H9 (cell line): ENCODE measurements around the gene AMZ2. TPM values are rescaled to one million over a fixed set of nuclear protein-coding genes. Genes with fewer than 3 reads are reported as not detected.
"Not testable (repeated sequence)": the region's sequence is repeated elsewhere in the genome, so short reads cannot be mapped to it uniquely, and the experiment has no call there.

Source experiments
- DNase-seq: peaks from one replicate; pipeline ENCODE4 v3.0.0-alpha.2; 2017
- H2AFZ ChIP-seq: one replicate; pipeline ENCODE4 v1.6.1; 2013; ENCODE audit warnings: mild to moderate bottlenecking, low read length, control low read depth, moderate library complexity
- H2AK5ac ChIP-seq: 2 replicates; pipeline ENCODE4 v1.6.1; 2013; ENCODE audit warnings: low read length, control low read depth, mixed read lengths; ENCODE audit not compliant: insufficient read length
- H2BK120ac ChIP-seq: one replicate; pipeline ENCODE4 v1.6.1; 2013; ENCODE audit warnings: low read depth, mild to moderate bottlenecking, low read length, control low read depth, inconsistent platforms; ENCODE audit not compliant: poor library complexity, severe bottlenecking
- H2BK12ac ChIP-seq: 2 replicates; pipeline ENCODE4 v1.6.1; 2013; ENCODE audit warnings: low read length, control low read depth, mixed read lengths, low read depth; ENCODE audit not compliant: insufficient read length
- H2BK15ac ChIP-seq: 2 replicates; pipeline ENCODE4 v1.6.1; 2013; ENCODE audit warnings: low read depth, low read length, control low read depth
- H2BK20ac ChIP-seq: one replicate; pipeline ENCODE4 v1.6.1; 2013; ENCODE audit warnings: low read depth, mild to moderate bottlenecking, low read length, control low read depth, inconsistent platforms; ENCODE audit not compliant: poor library complexity, severe bottlenecking
- H2BK5ac ChIP-seq: 2 replicates; pipeline ENCODE4 v1.6.1; 2013; ENCODE audit warnings: low read length, control low read depth, mixed read lengths; ENCODE audit not compliant: insufficient read length
- H3K14ac ChIP-seq: 2 replicates; pipeline ENCODE4 v1.6.1; 2013; ENCODE audit warnings: low read length, control low read depth; ENCODE audit not compliant: insufficient read depth
- H3K18ac ChIP-seq: 2 replicates; pipeline ENCODE4 v1.6.1; 2013; ENCODE audit warnings: low read depth, mild to moderate bottlenecking, mixed read lengths, low read length, control low read depth; ENCODE audit not compliant: insufficient read length
- H3K23ac ChIP-seq: 2 replicates; pipeline ENCODE4 v1.6.1; 2013; ENCODE audit warnings: low read length, control low read depth, mixed read lengths, low read depth; ENCODE audit not compliant: insufficient read length
- H3K23me2 ChIP-seq: 2 replicates; pipeline ENCODE4 v1.6.1; 2013; ENCODE audit warnings: low read depth, mild to moderate bottlenecking, mixed read lengths, low read length, control low read depth; ENCODE audit not compliant: insufficient read length, poor library complexity, severe bottlenecking
- H3K27ac ChIP-seq: 2 replicates; pipeline ENCODE4 v1.5.1; 2013; ENCODE audit warnings: low read length, control low read depth, mixed read lengths, low read depth; ENCODE audit not compliant: insufficient read length
- H3K27me3 ChIP-seq: 2 replicates; pipeline ENCODE4 v1.6.1; 2013; ENCODE audit warnings: low read length, control low read depth, inconsistent platforms; ENCODE audit not compliant: insufficient read depth
- H3K4ac ChIP-seq: 2 replicates; pipeline ENCODE4 v1.6.1; 2013; ENCODE audit warnings: low read depth, mild to moderate bottlenecking, control low read depth, inconsistent platforms, low read length, moderate library complexity
- H3K4me1 ChIP-seq: 2 replicates; pipeline ENCODE4 v1.6.1; 2013; ENCODE audit warnings: low read length, control low read depth, inconsistent platforms; ENCODE audit not compliant: insufficient read depth
- H3K4me2 ChIP-seq: 2 replicates; pipeline ENCODE4 v1.6.1; 2013; ENCODE audit warnings: low read length, control low read depth, mixed read lengths; ENCODE audit not compliant: insufficient read length, insufficient read depth
- H3K56ac ChIP-seq: 2 replicates; pipeline ENCODE4 v1.6.1; 2013; ENCODE audit warnings: low read depth, mild to moderate bottlenecking, mixed read lengths, low read length, control low read depth; ENCODE audit not compliant: insufficient read length
- H3K79me1 ChIP-seq: 2 replicates; pipeline ENCODE4 v1.6.1; 2013; ENCODE audit warnings: low read depth, mild to moderate bottlenecking, moderate library complexity, low read length, control low read depth, inconsistent platforms; ENCODE audit not compliant: insufficient read depth, poor library complexity, severe bottlenecking
- H3K79me2 ChIP-seq: 2 replicates; pipeline ENCODE4 v1.6.1; 2013; ENCODE audit warnings: low read length, control low read depth, inconsistent platforms; ENCODE audit not compliant: insufficient read depth
- H3K9ac ChIP-seq: 2 replicates; pipeline ENCODE4 v1.6.1; 2013; ENCODE audit warnings: low read length, control low read depth, mixed read lengths; ENCODE audit not compliant: insufficient read length; ENCODE audit errors: extremely low read depth
- H3K9me3 ChIP-seq: one replicate; pipeline ENCODE4 v1.6.1; 2013; ENCODE audit warnings: low read depth, low read length, inconsistent platforms; ENCODE audit not compliant: control insufficient read depth
- H3T11ph ChIP-seq: one replicate; pipeline ENCODE4 v1.6.1; 2013; ENCODE audit warnings: mild to moderate bottlenecking, low read length, control low read depth, inconsistent platforms
- H4K20me1 ChIP-seq: one replicate; pipeline ENCODE4 v1.6.1; 2013; ENCODE audit not compliant: control insufficient read depth, insufficient read length, insufficient read depth
- H4K5ac ChIP-seq: 2 replicates; pipeline ENCODE4 v1.6.1; 2013; ENCODE audit warnings: low read depth, mild to moderate bottlenecking, mixed read lengths, low read length, control low read depth; ENCODE audit not compliant: insufficient read length
- H4K8ac ChIP-seq: replicated peaks from 2 replicates; pipeline ENCODE4 v1.6.1; 2013; ENCODE audit warnings: low read length, control low read depth, mixed read lengths, low read depth; ENCODE audit not compliant: insufficient read length
- H4K91ac ChIP-seq: 2 replicates; pipeline ENCODE4 v1.6.1; 2013; ENCODE audit warnings: low read depth, mild to moderate bottlenecking, moderate library complexity, mixed read lengths, low read length, control low read depth; ENCODE audit not compliant: insufficient read length
- H3K27ac Mint-ChIP-seq, 3 experiments: 2 replicates in 2 of 3; 3 replicates in 1 of 3; pipeline ENCODE4 v1.8.0; 2020 to 2021; ENCODE audit warnings: mixed read lengths in 3 of 3, mild to moderate bottlenecking in 1 of 3, moderate library complexity in 1 of 3
- H3K27me3 Mint-ChIP-seq: 2 replicates; pipeline ENCODE4 v1.8.0; 2021; ENCODE audit warnings: low read depth, mild to moderate bottlenecking, moderate library complexity, mixed read lengths
- H3K36me3 Mint-ChIP-seq, 3 experiments: 2 replicates in 2 of 3; 3 replicates in 1 of 3; pipeline ENCODE4 v1.8.0; 2020 to 2021; ENCODE audit warnings: low read depth in 3 of 3, mixed read lengths in 3 of 3; ENCODE audit not compliant: insufficient read depth in 1 of 3
- H3K4me1 Mint-ChIP-seq, 2 experiments: 2 replicates each; pipeline ENCODE4 v1.8.0; 2020; ENCODE audit warnings: mixed read lengths in 2 of 2
- H3K4me3 Mint-ChIP-seq, 2 experiments: 2 replicates in 1 of 2; 3 replicates in 1 of 2; pipeline ENCODE4 v1.8.0; 2020 to 2021; ENCODE audit warnings: mild to moderate bottlenecking in 2 of 2, mixed read lengths in 2 of 2, moderate library complexity in 1 of 2
- H3K9me3 Mint-ChIP-seq, 2 experiments: 2 replicates in 1 of 2; 3 replicates in 1 of 2; pipeline ENCODE4 v1.8.0; 2020; ENCODE audit warnings: mild to moderate bottlenecking in 2 of 2, mixed read lengths in 2 of 2, moderate library complexity in 1 of 2
- WGBS: extraction: QIAGEN DNeasy Blood & Tissue Kit; methylation state at CpG from one replicate; pipeline ENCODE4 v1.1.7; 2013; ENCODE audit warnings: missing lambda C conversion rate, low lambda C conversion rate, mixed read lengths; ENCODE audit not compliant: insufficient read length; ENCODE audit errors: extremely low coverage; 5-methylcytosine and 5-hydroxymethylcytosine counted together
- total RNA-seq: library from RNA; stranded (reverse); gene quantifications from 2 replicates; pipeline ENCODE4 v1.2.1, GENCODE V29; 2021

Gene AMZ2
- total RNA-seq, 1 experiment from 2014 or later = 82.6 TPM

DNA sequence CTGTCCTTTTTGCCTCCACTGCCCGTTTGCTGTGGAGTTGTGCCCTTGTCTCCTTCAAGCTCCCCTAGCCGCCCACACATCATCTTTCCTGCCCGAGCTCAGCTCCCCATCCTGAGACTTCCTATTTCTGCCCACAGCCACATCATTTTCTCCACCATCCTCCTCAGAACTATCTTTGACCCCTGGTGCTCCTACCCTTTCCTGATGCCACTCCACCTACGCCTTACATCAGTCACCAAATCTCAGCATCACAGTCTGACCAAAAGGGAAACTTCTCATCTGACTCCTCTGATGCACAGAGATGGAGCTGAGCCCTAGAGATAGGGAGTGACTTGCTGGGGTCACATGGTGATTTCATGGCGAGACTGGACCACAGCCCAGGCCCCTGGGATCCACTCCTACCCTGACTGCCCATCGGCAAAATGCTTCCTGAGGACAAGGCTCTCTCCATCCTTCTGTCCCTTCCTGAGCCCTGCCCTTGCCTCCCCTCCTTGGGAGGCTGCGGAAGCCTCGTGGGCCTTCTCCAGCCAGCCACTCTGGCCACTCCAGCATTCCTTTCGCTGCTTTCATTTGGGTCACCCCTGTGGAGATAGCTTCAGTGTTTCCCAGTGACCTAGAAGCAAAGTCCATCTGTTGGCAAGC is 19.7 kb upstream of the AMZ2 start:
- H3K9ac ChIP-seq, H3K14ac ChIP-seq, H3K36me3 Mint-ChIP-seq, H2BK5ac ChIP-seq, H2BK12ac ChIP-seq, H3K27me3 ChIP-seq, H3K18ac ChIP-seq, H3K56ac ChIP-seq, H2BK15ac ChIP-seq, H3K4me1 ChIP-seq, H3T11ph ChIP-seq, H4K91ac ChIP-seq, H2AK5ac ChIP-seq, H3K27ac ChIP-seq, H3K4ac ChIP-seq, H3K79me2 ChIP-seq, H4K8ac ChIP-seq, H2BK20ac ChIP-seq, H3K4me3 Mint-ChIP-seq, H4K5ac ChIP-seq, H3K4me1 Mint-ChIP-seq, H3K79me1 ChIP-seq, H2AFZ ChIP-seq, H3K23ac ChIP-seq, H3K27me3 Mint-ChIP-seq, H3K4me2 ChIP-seq, H3K23me2 ChIP-seq, H3K9me3 ChIP-seq, DNase-seq, H3K9me3 Mint-ChIP-seq, H2BK120ac ChIP-seq, H4K20me1 ChIP-seq: not testable (repeated sequence)
- WGBS = no CpG with 5 or more reads among the region's 9 CpGs
- peak overlapping the region in 2 of 3 experiments; percentile 64 to 78; a peak in 3 of 7 replicates for H3K27ac Mint-ChIP-seq
